ENCODE data around the gene RPL37. TPM values are rescaled to one million over a fixed set of nuclear protein-coding genes. Genes with fewer than 3 reads are reported as not detected.

The RPL37 gene
- total and polyA plus RNA-seq, 4 donors, result 40.5 to 1,326 (median 722) TPM

GRCh38 chr5:40847525-40847924 is 12.5 kb upstream of the RPL37 start:
- H3K9me3 ChIP-seq (ENCODE audit: control insufficient read depth in 4 of 4, low read length in 3 of 4), result no peaks in the 10 kb centered on the region
- no peaks in the 10 kb centered on the region for H3K4me1 ChIP-seq (ENCODE audit: control insufficient read depth in 4 of 4, insufficient read depth in 4 of 4, low read length in 3 of 4)
- DNase-seq (ENCODE audit: low spot score), result no peak
- TF ChIP-seq MAX (IDR thresholded peaks at IDR 0.05) (no peak), RAD21 (IDR thresholded peaks at IDR 0.05) (no peak), CTCF (IDR thresholded peaks at IDR 0.05; ENCODE audit: low read depth, low read length, missing input control) (no peak), GABPA (IDR thresholded peaks at IDR 0.05 in 1 of 2, conservative IDR thresholded peaks at IDR 0.05 in 1 of 2) (no peak), NR2F2 (IDR thresholded peaks at IDR 0.05) (no peak), HNF4G (IDR thresholded peaks at IDR 0.05) (no peak)
- TF ChIP-seq, protein P1, sequence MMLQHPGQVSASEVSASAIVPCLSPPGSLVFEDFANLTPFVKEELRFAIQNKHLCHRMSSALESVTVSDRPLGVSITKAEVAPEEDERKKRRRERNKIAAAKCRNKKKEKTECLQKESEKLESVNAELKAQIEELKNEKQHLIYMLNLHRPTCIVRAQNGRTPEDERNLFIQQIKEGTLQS (IDR thresholded peaks at IDR 0.05), result no peak
- H3K36me3 ChIP-seq (ENCODE audit: control insufficient read depth in 4 of 4, insufficient read depth in 3 of 4, low read depth in 1 of 4, low read length in 3 of 4), result peaks cover 0 to 8% (median 2%) of the 10 kb centered on the region in 4 donors
- H3K4me3 ChIP-seq (ENCODE audit: low read depth in 1 of 3, low read length in 3 of 3), result no peak overlapping the region
- H3K9ac ChIP-seq (ENCODE audit: low read depth in 1 of 2, low read length in 2 of 2), result no peak overlapping the region
- H3K27me3 ChIP-seq (ENCODE audit: control insufficient read depth in 4 of 4, insufficient read depth in 4 of 4, low read length in 3 of 4), result no peaks in the 10 kb centered on the region
- H3K27ac ChIP-seq (ENCODE audit: low read depth in 1 of 2, low read length in 2 of 2), result no peak overlapping the region
- 91% methylated on average over 1 of the region's 1 CpG for WGBS

DNA sequence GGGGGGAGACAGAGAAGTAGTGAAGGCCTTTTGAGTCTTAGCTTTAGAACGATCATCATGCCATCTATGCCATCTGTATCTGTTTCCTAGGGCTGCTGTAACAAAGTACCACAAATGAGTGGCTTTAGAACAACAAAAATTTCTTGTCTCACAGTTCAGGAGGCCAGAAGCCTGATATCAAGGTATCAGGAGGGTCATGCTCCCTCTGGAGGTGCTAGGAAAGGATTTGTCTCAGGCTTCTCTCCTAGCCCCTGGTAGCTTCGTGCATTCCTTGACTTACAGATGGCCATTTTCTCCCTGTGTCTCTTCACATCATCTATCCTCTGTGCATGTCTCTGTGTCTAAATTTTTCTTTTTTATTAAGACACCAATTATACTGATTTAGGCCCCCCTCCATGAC is 11.3 kb upstream of the RPL37 start:
- no peaks in the 10 kb centered on the region for H3K36me3 ChIP-seq (ENCODE audit: control insufficient read depth in 4 of 4, insufficient read depth in 3 of 4, low read depth in 1 of 4, low read length in 3 of 4)
- TF ChIP-seq HNF4G (IDR thresholded peaks at IDR 0.05) (no peak), NR2F2 (IDR thresholded peaks at IDR 0.05) (no peak), JUND (IDR thresholded peaks at IDR 0.05) (no peak), CTCF (IDR thresholded peaks at IDR 0.05; ENCODE audit: low read depth, low read length, missing input control) (no peak), TAF1 (conservative IDR thresholded peaks at IDR 0.05) (no peak), GABPA (IDR thresholded peaks at IDR 0.05 in 1 of 2, conservative IDR thresholded peaks at IDR 0.05 in 1 of 2) (no peak), FOXA1 (IDR thresholded peaks at IDR 0.05) (no peak)
- TF ChIP-seq, protein P2, sequence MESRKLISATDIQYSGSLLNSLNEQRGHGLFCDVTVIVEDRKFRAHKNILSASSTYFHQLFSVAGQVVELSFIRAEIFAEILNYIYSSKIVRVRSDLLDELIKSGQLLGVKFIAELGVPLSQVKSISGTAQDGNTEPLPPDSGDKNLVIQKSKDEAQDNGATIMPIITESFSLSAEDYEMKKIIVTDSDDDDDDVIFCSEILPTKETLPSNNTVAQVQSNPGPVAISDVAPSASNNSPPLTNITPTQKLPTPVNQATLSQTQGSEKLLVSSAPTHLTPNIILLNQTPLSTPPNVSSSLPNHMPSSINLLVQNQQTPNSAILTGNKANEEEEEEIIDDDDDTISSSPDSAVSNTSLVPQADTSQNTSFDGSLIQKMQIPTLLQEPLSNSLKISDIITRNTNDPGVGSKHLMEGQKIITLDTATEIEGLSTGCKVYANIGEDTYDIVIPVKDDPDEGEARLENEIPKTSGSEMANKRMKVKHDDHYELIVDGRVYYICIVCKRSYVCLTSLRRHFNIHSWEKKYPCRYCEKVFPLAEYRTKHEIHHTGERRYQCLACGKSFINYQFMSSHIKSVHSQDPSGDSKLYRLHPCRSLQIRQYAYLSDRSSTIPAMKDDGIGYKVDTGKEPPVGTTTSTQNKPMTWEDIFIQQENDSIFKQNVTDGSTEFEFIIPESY (IDR thresholded peaks at IDR 0.05), result no peak
- whole genome bisulfite sequencing, result 91% methylated on average over 2 of the region's 2 CpGs
- H3K9me3 ChIP-seq (ENCODE audit: control insufficient read depth in 4 of 4, low read length in 3 of 4), result no peaks in the 10 kb centered on the region
- H3K4me1 ChIP-seq (ENCODE audit: control insufficient read depth in 4 of 4, insufficient read depth in 4 of 4, low read length in 3 of 4), result no peaks in the 10 kb centered on the region
- no peaks in the 10 kb centered on the region for H3K27me3 ChIP-seq (ENCODE audit: control insufficient read depth in 4 of 4, insufficient read depth in 4 of 4, low read length in 3 of 4)
- no peak for DNase-seq (ENCODE audit: low spot score)
- H3K4me3 ChIP-seq (ENCODE audit: low read depth in 1 of 3, low read length in 3 of 3), result no peak overlapping the region
- H3K27ac ChIP-seq (ENCODE audit: low read depth in 1 of 2, low read length in 2 of 2), result no peak overlapping the region
- H3K9ac ChIP-seq (ENCODE audit: low read depth in 1 of 2, low read length in 2 of 2), result no peak overlapping the region

Measured in liver (tissue), 9 donors.